GM12892 (cell line): Measurements from ENCODE around the gene IGF1R.

Experiments
- POLR2A ChIP-seq: IDR thresholded peaks from 2 replicates; pipeline ENCODE4 v1.6.1; 2011; ENCODE audit warnings: low read depth, low read length, control low read depth
- POLR2AphosphoS5 ChIP-seq: IDR thresholded peaks from 2 replicates; pipeline ENCODE4 v1.6.1; 2011; ENCODE audit warnings: low read depth, low read length, control low read depth
- TAF1 ChIP-seq: IDR thresholded peaks from 2 replicates; pipeline ENCODE4 v1.6.1; 2011; ENCODE audit warnings: low read depth, mild to moderate bottlenecking, control low read depth, low read length, borderline replicate concordance

GRCh38 chr15:98999233-98999632 is 350.9 kb downstream of the IGF1R start:
- TF ChIP-seq POLR2AphosphoS5 (no peak), TAF1 (no peak), POLR2A (no peak)
